CD4-positive, alpha-beta T cell treated with Interleukin-12 subunit alpha and Interleukin-12 subunit beta, for 1 hour (primary cell): ENCODE data around the gene TUBB4B.
A peak's percentile ranks its signal among the peaks of the same experiment; 100 is the strongest.

Source experiments
- DNase-seq: peaks from one replicate; pipeline ENCODE4 v3.0.0-alpha.2; 2020

Gene TUBB4B

GRCh38 chr9:137240841-137241489 lies at the start of gene TUBB4B:
Gene TUBB4B (plus strand): TSS chr9:137241287. CDS start chr9:137241361, 74 bp downstream.
- peak; percentile 99 for DNase-seq

GRCh38 chr9:137191691-137192447 lies 49.2 kb upstream of the TUBB4B start:
- no peak for DNase-seq

- DNase-seq = no peak
Measured at GRCh38 chr9:137192448-137192780, 48.7 kb upstream of the TUBB4B start.

- DNase-seq = no peak
Measured at GRCh38 chr9:137192859-137193258, 48.2 kb upstream of the TUBB4B start.

- no peak for DNase-seq
Measured at GRCh38 chr9:137193771-137194170, 47.3 kb upstream of the TUBB4B start.

GRCh38 chr9:137194388-137194787 lies 46.7 kb upstream of the TUBB4B start:
- DNase-seq = no peak

GRCh38 chr9:137194909-137195308 lies 46.2 kb upstream of the TUBB4B start:
- no peak for DNase-seq

- no peak for DNase-seq
Measured at GRCh38 chr9:137195525-137196220, 45.4 kb upstream of the TUBB4B start.

- no peak for DNase-seq
Measured at GRCh38 chr9:137198051-137198901, 42.8 kb upstream of the TUBB4B start.

GRCh38 chr9:137198902-137199283 lies 42.2 kb upstream of the TUBB4B start:
- DNase-seq = no peak

GRCh38 chr9:137199411-137200121 lies 41.5 kb upstream of the TUBB4B start:
- DNase-seq = no peak

GRCh38 chr9:137200311-137201204 lies 40.5 kb upstream of the TUBB4B start, which contains the start of gene TPRN:
Gene TPRN (minus strand): TSS chr9:137200741. CDS start chr9:137200711, 30 bp downstream.
- peak; percentile 98 for DNase-seq

GRCh38 chr9:137201205-137201868 lies 39.8 kb upstream of the TUBB4B start:
- DNase-seq = no peak

GRCh38 chr9:137202966-137203365 lies 38.1 kb upstream of the TUBB4B start:
- no peak for DNase-seq

GRCh38 chr9:137204731-137205125 lies 36.4 kb upstream of the TUBB4B start:
- DNase-seq = no peak

GRCh38 chr9:137205126-137206069 lies 35.7 kb upstream of the TUBB4B start, which contains the start of the genes NDOR1 and TMEM203:
Gene NDOR1 (plus strand): TSS chr9:137205700. CDS start chr9:137205778, 78 bp downstream.
Gene TMEM203 (minus strand): TSS chr9:137205648. CDS start chr9:137205414, 234 bp downstream.
- DNase-seq = peak; percentile 92

- DNase-seq = no peak
Measured at GRCh38 chr9:137206602-137207001, 34.5 kb upstream of the TUBB4B start.

- DNase-seq = no peak
Measured at GRCh38 chr9:137211532-137211931, 29.6 kb upstream of the TUBB4B start.

GRCh38 chr9:137212520-137212919 lies 28.6 kb upstream of the TUBB4B start:
- DNase-seq = no peak
